DND-41 (cell line): Measurements from ENCODE around the gene ACAD9.

Experiments
- ATAC-seq: fragments of 200-7000 bp; cut with Tn5 transposase; 3 replicates; pipeline ENCODE4 v1.9.1; 2021; ENCODE audit warnings: low read depth; ENCODE audit not compliant: insufficient read depth
- DNase-seq: peaks from one replicate; pipeline ENCODE4 v3.0.0-alpha.2; 2020
- H2AFZ ChIP-seq: 2 replicates; pipeline ENCODE4 v1.6.0; 2012; ENCODE audit warnings: low read depth, low read length
- H3K27ac ChIP-seq: 2 replicates; pipeline ENCODE4 v1.5.1; 2012; ENCODE audit warnings: low read length, inconsistent platforms
- H3K27me3 ChIP-seq: fragments of 200-600 bp; sonication (generic); 2 replicates; pipeline ENCODE4 v1.6.0; 2012; ENCODE audit warnings: low read length, mild to moderate bottlenecking, inconsistent platforms; ENCODE audit not compliant: insufficient read depth, poor library complexity
- H3K36me3 ChIP-seq: 2 replicates; pipeline ENCODE4 v1.5.1; 2012; ENCODE audit warnings: low read length, inconsistent platforms; ENCODE audit not compliant: insufficient read depth
- H3K4me1 ChIP-seq: 2 replicates; pipeline ENCODE4 v1.5.1; 2012; ENCODE audit warnings: mild to moderate bottlenecking, low read length; ENCODE audit not compliant: insufficient read depth
- H3K4me2 ChIP-seq: 2 replicates; pipeline ENCODE4 v1.6.0; 2012; ENCODE audit warnings: mild to moderate bottlenecking, moderate library complexity, low read length, inconsistent platforms; ENCODE audit not compliant: insufficient read depth
- H3K4me3 ChIP-seq, 2 experiments: fragments of 200-600 bp in 1 of 2; shearing (Covaris generic) in 1 of 2; 2 replicates each; pipeline ENCODE4 v1.5.1; 2012 to 2016; ENCODE audit warnings: inconsistent platforms in 2 of 2, low read length in 2 of 2, mild to moderate bottlenecking in 2 of 2, low read depth in 1 of 2, moderate library complexity in 1 of 2
- H3K79me2 ChIP-seq: 2 replicates; pipeline ENCODE4 v1.6.0; 2012; ENCODE audit warnings: low read length, inconsistent platforms; ENCODE audit not compliant: insufficient read depth
- H3K9ac ChIP-seq: 2 replicates; pipeline ENCODE4 v1.6.0; 2012; ENCODE audit warnings: low read depth, mild to moderate bottlenecking, inconsistent platforms, low read length, moderate library complexity
- H3K9me3 ChIP-seq: 2 replicates; pipeline ENCODE4 v1.5.1; 2012; ENCODE audit warnings: low read length, moderate library complexity, mild to moderate bottlenecking, inconsistent platforms; ENCODE audit not compliant: insufficient read depth, severe bottlenecking
- H4K20me1 ChIP-seq: 2 replicates; pipeline ENCODE4 v1.6.0; 2012; ENCODE audit warnings: low read length; ENCODE audit not compliant: insufficient read depth
- EZH2 ChIP-seq: IDR thresholded peaks from 3 replicates; pipeline ENCODE4 v1.6.1; 2012; ENCODE audit warnings: borderline replicate concordance, low read depth, mild to moderate bottlenecking, moderate library complexity, low read length, inconsistent platforms; ENCODE audit not compliant: severe bottlenecking
- TF ChIP-seq, protein P1 (sequence below): IDR thresholded peaks from 2 replicates; pipeline ENCODE4 v1.5.1; 2012; ENCODE audit warnings: borderline replicate concordance, low read length, moderate library complexity, mild to moderate bottlenecking; ENCODE audit not compliant: poor library complexity, severe bottlenecking; ENCODE audit errors: extremely low read depth

ACAD9 gene

DNA sequence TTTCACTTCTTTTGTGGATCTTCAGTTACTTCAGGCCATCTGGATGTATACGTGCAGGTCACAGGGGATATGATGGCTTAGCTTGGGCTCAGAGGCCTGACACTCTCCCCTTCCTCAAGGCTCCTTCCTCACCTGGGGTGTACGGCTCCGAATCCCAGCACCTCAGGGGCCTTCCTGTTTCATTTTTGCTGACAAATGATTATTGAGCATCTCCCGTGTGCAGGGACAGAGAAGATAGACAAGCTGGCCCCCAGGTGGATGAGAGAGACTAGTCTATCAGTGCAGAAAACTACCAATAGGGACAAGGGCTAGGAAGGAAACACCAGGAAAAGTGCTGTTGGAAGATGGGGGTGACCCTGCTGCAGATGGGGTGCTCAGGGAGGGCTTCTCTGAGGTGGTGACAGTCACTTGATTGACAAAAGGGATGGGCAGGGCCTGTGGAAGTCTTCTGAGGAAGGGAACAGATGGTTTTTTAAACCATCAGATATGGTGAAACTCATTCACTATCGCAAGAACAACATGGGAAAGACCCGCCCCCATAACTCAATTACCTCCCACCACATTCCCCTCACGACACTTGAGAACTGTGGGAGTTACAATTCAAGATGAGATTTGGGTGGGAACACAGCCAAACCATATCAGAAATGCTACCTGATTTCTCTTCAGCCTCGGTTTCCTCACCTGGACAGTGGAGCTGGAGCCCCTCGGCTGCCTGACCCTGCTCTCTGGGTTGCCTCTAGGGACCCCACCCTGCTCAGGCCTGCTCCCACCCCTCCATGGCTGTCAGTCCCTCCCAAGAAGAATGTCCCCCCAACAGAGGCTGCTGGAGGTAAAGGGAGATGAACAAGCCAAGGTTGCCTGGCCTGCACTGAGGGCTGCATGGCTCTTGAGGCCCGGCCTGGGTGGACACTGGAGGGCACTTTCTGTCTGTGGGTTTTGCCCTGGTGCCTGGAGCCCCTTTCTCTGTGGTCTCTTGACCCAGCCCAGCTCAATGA is 37.2 kb upstream of the ACAD9 start:
- Histone ChIP-seq H3K27me3 (no peaks in the 10 kb centered on the region), H3K79me2 (no peaks in the 10 kb centered on the region), H3K9ac (no peak overlapping the region), H3K4me3 (no peak overlapping the region), H3K27ac (no peak overlapping the region), H3K9me3 (no peaks in the 10 kb centered on the region), H3K36me3 (no peaks in the 10 kb centered on the region), H3K4me2 (no peak overlapping the region), H3K4me1 (no peaks in the 10 kb centered on the region), H2AFZ (no peak overlapping the region), H4K20me1 (no peaks in the 10 kb centered on the region)
- DNase-seq = no peak
- no peak for ATAC-seq
- TF ChIP-seq EZH2 = no peak
- TF ChIP-seq, protein P1, sequence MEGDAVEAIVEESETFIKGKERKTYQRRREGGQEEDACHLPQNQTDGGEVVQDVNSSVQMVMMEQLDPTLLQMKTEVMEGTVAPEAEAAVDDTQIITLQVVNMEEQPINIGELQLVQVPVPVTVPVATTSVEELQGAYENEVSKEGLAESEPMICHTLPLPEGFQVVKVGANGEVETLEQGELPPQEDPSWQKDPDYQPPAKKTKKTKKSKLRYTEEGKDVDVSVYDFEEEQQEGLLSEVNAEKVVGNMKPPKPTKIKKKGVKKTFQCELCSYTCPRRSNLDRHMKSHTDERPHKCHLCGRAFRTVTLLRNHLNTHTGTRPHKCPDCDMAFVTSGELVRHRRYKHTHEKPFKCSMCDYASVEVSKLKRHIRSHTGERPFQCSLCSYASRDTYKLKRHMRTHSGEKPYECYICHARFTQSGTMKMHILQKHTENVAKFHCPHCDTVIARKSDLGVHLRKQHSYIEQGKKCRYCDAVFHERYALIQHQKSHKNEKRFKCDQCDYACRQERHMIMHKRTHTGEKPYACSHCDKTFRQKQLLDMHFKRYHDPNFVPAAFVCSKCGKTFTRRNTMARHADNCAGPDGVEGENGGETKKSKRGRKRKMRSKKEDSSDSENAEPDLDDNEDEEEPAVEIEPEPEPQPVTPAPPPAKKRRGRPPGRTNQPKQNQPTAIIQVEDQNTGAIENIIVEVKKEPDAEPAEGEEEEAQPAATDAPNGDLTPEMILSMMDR = no peak

DNA sequence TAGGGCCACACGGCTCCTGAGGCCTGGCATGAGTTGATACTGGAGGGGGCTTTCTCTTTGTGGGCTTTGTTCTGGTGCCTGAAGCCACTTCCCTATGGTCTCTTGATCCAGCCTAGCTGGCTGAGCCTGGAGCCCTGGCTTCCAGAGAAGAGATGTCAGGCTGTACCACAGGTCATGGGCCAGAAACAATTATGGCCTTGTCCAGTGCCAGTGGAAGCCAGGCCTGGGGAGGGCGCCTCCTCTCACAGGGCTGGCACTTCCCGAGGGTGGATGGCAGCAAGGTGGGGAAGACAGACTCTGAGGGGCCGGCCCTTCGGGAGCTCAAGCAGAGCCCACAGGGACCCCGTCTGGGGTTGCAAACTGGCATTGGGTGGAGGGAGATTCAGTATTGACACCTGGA is 34.9 kb upstream of the ACAD9 start:
- Histone ChIP-seq H3K9ac (no peak overlapping the region), H3K27me3 (no peaks in the 10 kb centered on the region), H3K79me2 (no peaks in the 10 kb centered on the region), H2AFZ (no peak overlapping the region), H3K36me3 (no peaks in the 10 kb centered on the region), H3K4me3 (no peak overlapping the region), H3K4me1 (no peaks in the 10 kb centered on the region), H3K27ac (no peak overlapping the region), H3K9me3 (no peaks in the 10 kb centered on the region), H4K20me1 (no peaks in the 10 kb centered on the region), H3K4me2 (no peak overlapping the region)
- TF ChIP-seq, protein P1 = no peak
- TF ChIP-seq EZH2 = no peak
- DNase-seq (no peak), ATAC-seq (no peak)

DNA sequence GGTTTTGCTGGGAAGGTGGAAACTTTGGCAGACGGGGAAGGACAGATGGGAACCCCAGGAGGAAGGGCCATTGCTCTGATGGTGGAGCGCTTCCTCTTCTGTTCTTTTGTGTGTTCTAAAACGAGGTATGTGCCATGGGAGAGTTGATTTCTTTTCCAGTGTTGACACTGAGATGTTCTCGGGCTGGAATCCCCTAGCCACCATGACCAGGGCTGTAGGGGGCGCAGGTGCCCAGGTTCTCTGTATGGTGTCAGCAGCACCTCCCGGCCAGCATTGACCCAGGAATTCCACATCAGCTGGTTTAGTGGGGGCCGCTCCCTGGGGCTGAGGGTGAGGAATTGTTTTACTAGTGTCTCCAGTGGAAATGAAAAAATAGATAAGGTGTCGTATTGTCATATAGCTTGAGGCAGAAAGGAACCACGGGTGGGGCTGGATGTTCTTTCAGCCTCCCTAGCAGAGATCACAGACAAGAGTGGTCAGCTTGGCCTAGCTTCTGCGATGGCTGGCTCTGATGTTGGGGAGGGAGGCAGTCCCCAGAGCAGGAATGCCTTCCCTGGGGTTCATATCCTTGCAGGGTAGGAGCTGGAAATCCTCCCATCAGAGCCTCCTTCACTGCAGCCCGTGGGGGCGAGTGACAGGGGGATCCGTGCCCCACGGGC is 34.2 kb upstream of the ACAD9 start:
- Histone ChIP-seq H3K27me3 (no peaks in the 10 kb centered on the region), H3K4me3 (no peak overlapping the region), H4K20me1 (no peaks in the 10 kb centered on the region), H3K4me1 (no peaks in the 10 kb centered on the region), H3K9me3 (no peaks in the 10 kb centered on the region), H3K4me2 (no peak overlapping the region), H3K9ac (no peak overlapping the region), H2AFZ (no peak overlapping the region), H3K36me3 (no peaks in the 10 kb centered on the region), H3K79me2 (no peaks in the 10 kb centered on the region), H3K27ac (no peak overlapping the region)
- TF ChIP-seq EZH2 = no peak
- TF ChIP-seq, protein P1 = no peak
- ATAC-seq (no peak), DNase-seq (no peak)
